Stimulated activated CD8-positive, alpha-beta memory T cell treated with anti-CD3 and anti-CD28 coated beads, Interleukin-12 subunit alpha, Interleukin-12 subunit beta, amount 100 ng/mL, for 24 hours (primary cell): ENCODE measurements around the gene NUAK1.

Source experiments
- DNase-seq: peaks from one replicate; pipeline ENCODE4 v3.0.0-alpha.2; 2020; ENCODE audit errors: extremely low read depth

Gene NUAK1

GRCh38 chr12:106130474-106131113 is 8.2 kb downstream of the NUAK1 start:
- no peak for DNase-seq

GRCh38 chr12:106128585-106129328 is 10.0 kb downstream of the NUAK1 start:
- no peak for DNase-seq

- DNase-seq, result no peak
Measured at GRCh38 chr12:106127338-106128126, 11.2 kb downstream of the NUAK1 start.

- no peak for DNase-seq
Measured at GRCh38 chr12:106126441-106127337, 12.1 kb downstream of the NUAK1 start.

GRCh38 chr12:106125351-106126095 is 13.2 kb downstream of the NUAK1 start:
- DNase-seq, result no peak

GRCh38 chr12:106123551-106124081 is 15.1 kb downstream of the NUAK1 start:
- no peak for DNase-seq

GRCh38 chr12:106123110-106123509 is 15.6 kb downstream of the NUAK1 start:
- no peak for DNase-seq

- no peak for DNase-seq
Measured at GRCh38 chr12:106122004-106122403, 16.8 kb downstream of the NUAK1 start.

GRCh38 chr12:106120519-106121105 is 18.1 kb downstream of the NUAK1 start:
- no peak for DNase-seq

- DNase-seq, result no peak
Measured at GRCh38 chr12:106119301-106119700, 19.5 kb downstream of the NUAK1 start.

GRCh38 chr12:106118381-106119130 is 20.2 kb downstream of the NUAK1 start:
- no peak for DNase-seq

GRCh38 chr12:106115440-106115839 is 23.3 kb downstream of the NUAK1 start:
- DNase-seq, result no peak

GRCh38 chr12:106114447-106115068 is 24.2 kb downstream of the NUAK1 start:
- no peak for DNase-seq

GRCh38 chr12:106113824-106114446 is 24.8 kb downstream of the NUAK1 start:
- DNase-seq, result no peak

GRCh38 chr12:106113446-106113823 is 25.3 kb downstream of the NUAK1 start:
- DNase-seq, result no peak

GRCh38 chr12:106113042-106113441 is 25.7 kb downstream of the NUAK1 start:
- DNase-seq, result no peak

- DNase-seq, result no peak
Measured at GRCh38 chr12:106112145-106112821, 26.5 kb downstream of the NUAK1 start.
